Lower leg skin (tissue), 4 donors: ENCODE results near the gene C4B. TPM values are rescaled to one million over a fixed set of nuclear protein-coding genes. Genes with fewer than 3 reads are reported as not detected.

ENCODE experiments used
- DNase-seq, 2 donors: peaks; one replicate each; pipeline ENCODE4 v3.0.0-alpha.2; 2019; ENCODE audit warnings: low spot score in 2 of 2
- H3K4me3 ChIP-seq: fragments of 200-600 bp; sonication (generic); 2 replicates; pipeline ENCODE4 v1.5.1; 2017; ENCODE audit warnings: mild to moderate bottlenecking, low read depth; ENCODE audit not compliant: poor library complexity, severe bottlenecking
- POLR2A ChIP-seq, 2 donors: fragments of 450-650 bp; IDR thresholded peaks; one replicate each; pipeline ENCODE4 v1.6.1; 2016 to 2017; ENCODE audit warnings: antibody characterized with exemption in 2 of 2, mild to moderate bottlenecking in 1 of 2, moderate library complexity in 1 of 2
- WGBS, 2 donors: methylation state at CpG; one replicate each; pipeline ENCODE4 v1.1.5; 2018; 5-methylcytosine and 5-hydroxymethylcytosine counted together
- intact Hi-C: fragments of 100-400 bp; cut with DNase I; formaldehyde crosslinking; loops from one replicate; pipeline ENCODE4 v1.15.0; 2023; ENCODE audit warnings: low total_unique reads
- total RNA-seq, 4 donors: library from RNA; depleted of rRNA; stranded (reverse); fragments of >200 nt; gene quantifications; one replicate each; pipeline ENCODE4 v1.1.0, GENCODE V29; 2016
- TF ChIP-seq, protein P1 (sequence below), 3 donors: fragments of 450-650 bp; IDR thresholded peaks; one replicate each; pipeline ENCODE4 v1.5.1; 2016; ENCODE audit warnings: antibody characterized with exemption in 3 of 3, mild to moderate bottlenecking in 3 of 3, moderate library complexity in 2 of 3

C4B gene
- total RNA-seq, 4 donors from 2014 or later, result 4.5 to 12.1 (median 6.3) TPM

- no peak for DNase-seq
- TF ChIP-seq POLR2A (IDR thresholded peaks at IDR 0.05), result no peak
- TF ChIP-seq, protein P1, sequence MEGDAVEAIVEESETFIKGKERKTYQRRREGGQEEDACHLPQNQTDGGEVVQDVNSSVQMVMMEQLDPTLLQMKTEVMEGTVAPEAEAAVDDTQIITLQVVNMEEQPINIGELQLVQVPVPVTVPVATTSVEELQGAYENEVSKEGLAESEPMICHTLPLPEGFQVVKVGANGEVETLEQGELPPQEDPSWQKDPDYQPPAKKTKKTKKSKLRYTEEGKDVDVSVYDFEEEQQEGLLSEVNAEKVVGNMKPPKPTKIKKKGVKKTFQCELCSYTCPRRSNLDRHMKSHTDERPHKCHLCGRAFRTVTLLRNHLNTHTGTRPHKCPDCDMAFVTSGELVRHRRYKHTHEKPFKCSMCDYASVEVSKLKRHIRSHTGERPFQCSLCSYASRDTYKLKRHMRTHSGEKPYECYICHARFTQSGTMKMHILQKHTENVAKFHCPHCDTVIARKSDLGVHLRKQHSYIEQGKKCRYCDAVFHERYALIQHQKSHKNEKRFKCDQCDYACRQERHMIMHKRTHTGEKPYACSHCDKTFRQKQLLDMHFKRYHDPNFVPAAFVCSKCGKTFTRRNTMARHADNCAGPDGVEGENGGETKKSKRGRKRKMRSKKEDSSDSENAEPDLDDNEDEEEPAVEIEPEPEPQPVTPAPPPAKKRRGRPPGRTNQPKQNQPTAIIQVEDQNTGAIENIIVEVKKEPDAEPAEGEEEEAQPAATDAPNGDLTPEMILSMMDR (IDR thresholded peaks at IDR 0.05), result no peak
- intact Hi-C loops, result no loop called here
- 81 to 87% methylated on average over 22 to 23 of the region's 23 CpGs for WGBS, 2 donors
- no peak overlapping the region for H3K4me3 ChIP-seq
Observed at GRCh38 chr6:31968791-31969711, 45.5 kb upstream of the C4B start.

GRCh38 chr6:31969712-31970603 is 44.6 kb upstream of the C4B start:
- WGBS, 2 donors, result 72 to 75% methylated on average over 17 of the region's 17 CpGs
- intact Hi-C loops, result no loop called here
- TF ChIP-seq POLR2A (IDR thresholded peaks at IDR 0.05), result no peak
- TF ChIP-seq, protein P1 (IDR thresholded peaks at IDR 0.05), result no peak
- DNase-seq, result no peak
- H3K4me3 ChIP-seq, result no peak overlapping the region

GRCh38 chr6:31970604-31971271 is 43.9 kb upstream of the C4B start:
- no peak for DNase-seq
- WGBS, 2 donors, result 66 to 68% methylated on average over 17 to 18 of the region's 18 CpGs
- TF ChIP-seq, protein P1 (IDR thresholded peaks at IDR 0.05), result no peak
- no peak overlapping the region for H3K4me3 ChIP-seq
- intact Hi-C loops, result no loop called here

DNA sequence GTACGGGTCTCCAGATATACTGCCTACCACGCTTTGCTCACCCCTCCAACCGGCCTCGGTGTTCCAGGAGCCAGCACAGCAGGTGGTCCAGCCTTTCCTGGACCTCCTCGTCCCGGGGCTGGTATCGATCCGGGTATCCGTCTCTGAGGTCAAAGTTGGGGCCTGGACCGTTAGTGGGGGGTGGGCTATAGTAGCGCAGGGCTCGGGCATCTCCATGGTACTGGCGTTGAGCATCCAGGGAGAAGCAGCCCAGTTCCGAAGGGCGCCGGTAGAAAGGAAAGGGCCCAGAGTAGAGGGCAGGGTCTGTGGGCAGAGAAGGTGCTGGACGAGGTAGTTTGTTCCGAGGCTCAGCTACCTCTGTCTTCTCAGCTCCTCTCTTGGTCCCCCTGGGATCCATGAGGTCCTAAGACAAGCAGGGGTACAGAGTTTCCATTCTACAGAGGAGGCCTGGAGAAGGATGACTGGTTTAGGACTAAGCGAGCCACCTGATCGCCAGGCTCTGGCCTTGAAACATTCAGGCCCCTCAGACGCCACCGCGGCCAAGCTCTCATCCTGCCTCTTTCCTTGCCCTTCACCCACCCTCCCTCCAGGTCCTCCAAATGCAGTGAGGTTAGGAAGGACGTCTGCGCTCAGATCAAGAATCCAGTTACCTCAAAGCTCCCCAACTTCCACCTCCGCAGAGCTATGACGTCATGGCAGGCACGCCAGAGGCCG is 43.2 kb upstream of the C4B start:
- DNase-seq, result peak in 1 of 2 donors; percentile 88
- 27 to 30% methylated on average over 29 of the region's 29 CpGs for WGBS, 2 donors
- peak overlapping the region; percentile 80 for H3K4me3 ChIP-seq
- intact Hi-C loops, result no loop called here
- TF ChIP-seq, protein P1 (IDR thresholded peaks at IDR 0.05), result no peak
- TF ChIP-seq POLR2A (IDR thresholded peaks at IDR 0.05), result no peak
